ENCODE measurements around the gene LITAFD.
"Not testable (repeated sequence)": the region's sequence is repeated elsewhere in the genome, so short reads cannot be mapped to it uniquely, and the experiment has no call there.

Gene LITAFD

GRCh38 chr16:8899709-8900317 lies 17.7 kb downstream of the LITAFD start:
- no peak for DNase-seq

DNA sequence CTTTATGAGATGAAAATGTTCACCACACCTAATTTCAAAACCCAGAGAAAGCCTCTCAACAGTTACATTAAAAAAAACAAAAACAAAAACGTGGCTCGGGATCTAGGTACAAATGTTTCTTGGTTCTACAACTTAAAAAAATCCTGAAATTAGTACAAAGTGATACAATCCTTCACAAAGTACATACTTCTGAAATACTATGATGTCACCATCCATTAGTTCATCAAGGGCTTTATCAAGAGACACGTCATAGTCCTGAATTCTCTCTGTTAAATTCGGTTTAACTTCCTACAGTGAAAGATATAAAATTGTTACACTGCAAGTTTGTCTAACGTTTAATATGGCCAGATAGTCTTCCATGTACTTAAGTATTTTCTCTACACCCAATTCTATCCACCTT lies 18.2 kb downstream of the LITAFD start:
- DNase-seq = no peak

- DNase-seq = no peak
Observed at GRCh38 chr16:8901320-8901861, 19.2 kb downstream of the LITAFD start.

DNA sequence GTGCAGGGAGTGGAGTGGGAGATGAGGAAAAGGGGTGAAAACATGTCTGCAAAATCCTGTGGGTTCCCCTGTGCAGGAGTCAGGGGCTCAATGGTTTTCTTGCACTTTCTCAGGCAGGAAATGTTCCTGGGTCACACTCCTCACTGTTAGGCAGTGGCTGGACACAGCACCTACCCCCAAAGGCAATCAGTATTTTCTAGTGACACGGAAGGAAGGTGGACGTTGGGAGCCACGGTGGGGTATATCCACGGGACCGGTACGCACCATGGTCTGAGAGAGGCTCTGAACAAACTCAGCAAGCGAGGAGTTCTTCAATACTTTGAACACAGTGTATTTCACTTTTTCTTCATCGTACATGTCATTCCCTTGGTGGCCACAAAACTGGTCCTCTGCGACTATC lies 20.9 kb downstream of the LITAFD start:
- DNase-seq = no peak

DNA sequence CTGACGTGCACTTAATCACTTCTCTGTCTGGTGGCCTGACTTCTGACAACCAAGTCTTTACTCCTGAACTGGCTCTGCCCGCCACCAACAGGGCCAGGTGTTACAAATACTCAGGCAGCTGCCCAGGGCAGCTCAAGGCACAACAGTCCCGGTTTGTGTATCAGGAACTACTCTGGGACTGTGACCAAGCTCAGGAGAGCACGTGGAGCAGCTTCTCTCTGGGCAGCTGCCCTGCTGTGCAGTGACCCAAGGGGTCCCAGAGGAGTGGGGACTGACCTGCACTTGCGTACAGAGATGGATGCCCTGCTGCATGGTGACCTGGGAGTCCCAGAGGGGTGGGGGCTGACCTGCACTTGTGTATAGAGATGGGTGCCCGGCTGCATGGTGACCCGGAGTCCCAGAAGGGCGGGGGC lies 21.9 kb downstream of the LITAFD start:
- no peak for DNase-seq

DNA sequence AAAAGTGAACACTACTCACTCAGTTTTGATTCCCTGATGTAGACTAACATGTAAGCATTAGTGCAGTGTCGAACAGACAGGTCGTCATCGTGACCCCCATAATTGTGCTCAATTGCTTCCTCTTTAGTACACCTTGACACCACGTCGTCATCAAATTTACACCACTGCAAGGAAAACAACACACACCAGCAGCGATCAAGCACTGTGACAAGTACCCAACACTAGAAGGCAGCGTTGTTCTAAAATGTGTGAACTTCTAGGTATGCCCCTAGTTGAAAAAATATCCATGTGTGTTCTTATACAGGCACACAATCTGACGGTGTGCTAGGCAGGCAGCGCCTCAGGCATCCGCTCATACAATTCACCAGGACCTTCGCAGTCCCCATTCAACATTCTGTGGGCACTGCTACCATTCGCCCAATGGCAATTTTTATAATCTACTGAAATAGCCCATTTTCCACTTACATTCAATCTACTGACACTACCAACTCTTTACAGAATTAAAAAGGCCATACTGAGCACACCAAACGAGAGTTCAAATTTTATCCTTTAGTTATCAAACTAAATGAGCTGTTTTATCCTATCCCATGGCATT lies 23.1 kb downstream of the LITAFD start:
- DNase-seq = no peak

- DNase-seq = no peak
Observed at GRCh38 chr16:8905795-8906591, 23.8 kb downstream of the LITAFD start.

- no peak for DNase-seq
Observed at GRCh38 chr16:8907096-8907495, 24.9 kb downstream of the LITAFD start.

GRCh38 chr16:8908810-8909468 lies 26.8 kb downstream of the LITAFD start:
- DNase-seq = no peak

DNA sequence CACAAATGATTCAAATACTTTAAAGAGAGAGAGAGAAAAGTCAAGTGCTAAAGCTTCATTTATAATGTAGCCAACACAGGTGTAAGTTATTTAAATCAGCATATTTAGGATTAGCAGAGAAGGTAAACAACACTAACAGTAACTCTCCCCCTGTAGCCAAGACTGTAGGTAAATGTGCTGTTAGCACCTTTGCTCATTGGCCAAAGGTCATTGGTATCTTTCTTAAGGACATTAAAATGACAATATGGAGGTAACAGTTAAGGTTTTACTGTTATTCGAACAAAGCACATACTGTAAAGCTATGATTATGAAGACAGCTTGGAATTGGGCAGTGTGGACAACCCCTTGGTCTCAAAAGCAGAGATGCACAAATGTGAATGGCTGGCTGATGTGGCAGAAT lies 28.7 kb downstream of the LITAFD start:
- no peak for DNase-seq

DNA sequence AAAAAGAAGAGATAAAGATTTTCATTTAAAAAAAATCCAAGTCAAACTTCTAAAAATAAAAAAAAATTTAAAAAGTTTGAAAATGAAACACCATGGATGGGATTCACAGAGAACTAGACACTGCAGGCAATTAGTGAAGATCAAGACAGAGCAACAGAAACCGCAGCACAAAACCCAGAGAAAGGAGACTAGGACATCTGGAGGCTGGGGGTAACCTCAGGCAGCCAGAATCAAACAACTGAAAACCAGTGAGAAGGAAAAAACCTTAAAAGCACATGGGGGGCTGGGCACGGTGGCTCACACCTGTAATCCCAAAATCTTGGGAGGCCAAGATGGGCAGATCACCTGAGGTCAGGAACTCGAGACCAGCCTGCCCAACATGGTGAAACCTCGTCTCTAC lies 30.6 kb downstream of the LITAFD start:
- DNase-seq = no peak

DNA sequence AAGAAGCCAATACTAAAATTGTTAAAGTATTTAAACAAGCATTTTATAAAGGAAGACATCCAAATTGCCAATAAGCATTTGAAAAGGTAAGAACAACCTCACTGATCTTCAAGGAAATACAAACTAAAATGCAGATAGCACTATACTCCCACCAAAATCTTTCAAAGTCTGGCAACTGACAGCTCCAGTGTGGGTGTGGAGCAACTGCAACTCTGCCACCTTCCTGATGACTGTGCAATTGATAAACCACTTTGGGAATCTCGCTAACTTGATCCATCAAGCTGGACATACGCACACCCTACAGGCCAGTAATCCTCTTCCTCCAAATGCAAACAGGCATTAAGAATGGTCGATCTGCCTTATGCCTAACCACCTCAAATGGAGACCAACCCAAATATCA lies 31.9 kb downstream of the LITAFD start:
- no peak for DNase-seq

DNA sequence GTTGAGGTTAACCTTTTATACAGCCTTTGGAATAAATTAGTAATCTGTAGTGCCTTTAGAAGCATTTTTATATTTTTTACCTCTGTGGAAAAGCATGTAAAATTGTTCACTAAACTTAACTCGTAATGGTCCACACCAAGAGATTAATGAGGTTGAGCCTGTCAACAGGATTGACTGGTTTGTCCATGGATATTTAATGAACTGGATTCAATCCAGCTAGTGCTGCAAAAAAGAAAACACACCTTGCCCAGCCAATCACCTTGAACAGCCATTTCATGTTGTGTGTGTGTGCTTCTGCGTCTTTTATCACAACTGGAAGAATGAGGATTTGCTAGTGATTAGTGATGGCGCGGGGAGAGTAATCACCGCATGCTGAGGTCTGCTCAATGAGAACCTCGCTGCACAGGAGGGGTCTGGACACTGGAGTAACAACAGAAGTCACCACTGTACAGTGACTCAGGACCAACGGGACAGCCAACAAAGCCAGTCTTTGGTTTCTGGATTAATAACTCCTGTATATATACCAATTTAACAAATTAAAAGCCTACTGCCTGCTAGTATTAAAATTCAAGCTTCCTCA lies 33.7 kb downstream of the LITAFD start:
- no peak for DNase-seq

GRCh38 chr16:8916541-8917225 lies 34.5 kb downstream of the LITAFD start:
- no peak for DNase-seq

DNA sequence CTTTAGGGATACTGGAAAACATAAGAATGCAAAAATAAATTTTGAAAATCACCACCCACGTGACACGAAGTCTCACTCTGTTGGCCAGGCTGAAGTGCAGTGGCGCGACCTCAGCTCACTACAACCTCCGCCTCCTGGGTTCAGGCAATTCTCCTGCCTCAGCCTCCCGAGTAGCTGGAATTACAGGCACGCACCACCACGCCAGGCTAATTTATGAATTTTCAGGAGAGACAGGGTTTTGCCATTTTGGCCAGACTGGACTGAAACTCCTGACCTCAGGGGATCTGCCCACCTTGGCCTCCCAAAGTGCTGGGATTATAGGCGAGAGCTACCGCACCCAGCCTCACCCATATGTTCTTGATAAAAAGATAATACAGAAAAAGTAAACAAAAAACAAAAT lies 35.2 kb downstream of the LITAFD start:
- not testable (repeated sequence) for DNase-seq

GRCh38 chr16:8919089-8919933 lies 37.2 kb downstream of the LITAFD start:
- no peak for DNase-seq

DNA sequence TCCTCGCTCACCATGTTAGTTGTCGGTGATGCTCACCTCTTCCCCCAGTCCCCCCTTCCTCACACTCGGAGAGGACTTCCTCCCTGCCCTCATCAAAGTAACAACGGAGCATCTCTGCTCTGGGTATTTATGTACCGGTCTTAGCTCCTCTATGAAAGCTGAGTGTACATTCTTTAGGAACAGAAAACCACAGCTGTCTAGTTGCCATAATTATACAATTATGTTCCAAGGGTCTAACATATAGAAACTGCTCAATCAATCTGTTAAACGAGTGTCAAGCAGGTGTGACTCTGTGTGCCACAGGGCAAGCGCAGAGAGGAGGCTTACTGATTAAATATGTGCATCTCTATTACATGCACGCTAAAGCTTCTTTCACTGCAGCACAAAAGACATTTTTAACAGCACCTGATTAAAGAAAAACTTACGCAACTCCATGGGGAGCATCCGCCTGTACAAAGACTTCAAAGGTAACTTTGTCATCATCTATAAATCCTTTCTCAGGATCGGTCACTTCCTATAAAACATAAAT lies 37.8 kb downstream of the LITAFD start:
- DNase-seq = no peak

- no peak for DNase-seq
Observed at GRCh38 chr16:8920645-8921346, 38.6 kb downstream of the LITAFD start.

DNA sequence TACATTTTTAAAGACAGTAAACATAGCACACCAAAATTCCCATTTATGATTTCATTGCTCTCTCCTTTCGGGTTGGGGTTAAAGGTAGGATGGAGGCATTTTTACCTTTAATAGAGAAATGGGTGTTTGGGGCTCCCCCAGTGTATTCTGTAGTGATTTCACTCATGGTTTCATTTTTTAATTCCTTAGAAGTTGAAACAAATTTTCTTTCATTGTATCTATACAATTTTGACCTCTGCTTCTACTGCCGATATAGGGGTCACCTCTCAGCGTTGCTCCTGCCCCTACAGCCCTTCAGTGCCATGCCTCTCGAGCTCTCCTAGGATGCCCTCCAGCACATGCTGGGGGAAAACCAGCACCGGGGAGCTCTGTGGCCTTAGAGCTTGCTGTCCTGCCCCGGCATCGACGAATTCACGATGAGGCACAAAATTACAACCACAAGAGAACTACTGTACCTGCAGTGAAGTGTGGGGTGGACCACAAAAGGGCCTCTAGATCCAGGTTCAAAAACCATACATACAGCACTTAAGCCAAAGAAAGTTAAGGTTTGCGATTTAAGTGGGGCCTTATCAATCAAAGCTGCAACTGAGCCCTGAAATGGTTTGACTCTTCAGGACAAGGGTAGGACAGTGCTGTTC lies 39.3 kb downstream of the LITAFD start:
- DNase-seq = no peak

DNA sequence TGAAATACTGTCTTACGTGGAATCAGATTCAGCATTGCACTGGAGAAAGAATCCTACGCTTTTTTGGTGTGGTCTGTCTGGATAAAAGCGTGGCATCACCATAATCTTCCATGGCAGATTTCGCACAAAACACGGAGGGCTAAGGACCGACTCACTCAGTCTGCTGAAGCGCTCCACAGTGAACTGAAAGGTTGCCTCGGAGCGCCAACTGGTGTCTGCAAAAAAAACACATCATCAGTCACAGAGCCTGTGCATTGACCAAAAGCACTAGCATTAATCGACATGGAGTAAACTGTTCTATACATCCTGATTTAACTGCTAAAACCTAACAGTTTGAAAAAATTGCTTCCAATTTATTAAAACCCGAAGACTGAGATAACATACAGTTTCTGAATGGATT lies 41.0 kb downstream of the LITAFD start:
- DNase-seq = no peak

Data from stimulated activated naive CD4-positive, alpha-beta T cell treated with Interleukin-2 at 50 U/mL for 16 hours (primary cell).